Myometrial cell (primary cell): ENCODE results near the gene AGAP3. TPM values are rescaled to one million over a fixed set of nuclear protein-coding genes. Genes with fewer than 3 reads are reported as not detected.

ENCODE experiments used
- total RNA-seq: library from RNA; depleted of rRNA; stranded (reverse); fragments of >200 nt; gene quantifications from 2 replicates; pipeline ENCODE4 v1.2.3, GENCODE V29; 2015

AGAP3 gene
- total RNA-seq = 29.6 and 36.9 TPM in 2 replicates

GRCh38 chr7:151085691-151086620 lies at the start of gene AGAP3:
Gene AGAP3 (plus strand): TSS chr7:151086475. CDS start chr7:151086742, 267 bp downstream.

GRCh38 chr7:151047976-151048815 lies 38.1 kb upstream of the AGAP3 start, which contains the start of gene ASIC3:
Gene ASIC3 (plus strand): TSS chr7:151048531. CDS start chr7:151048886, 355 bp downstream.

GRCh38 chr7:151057506-151057988 lies 28.7 kb upstream of the AGAP3 start, which contains the start of gene CDK5:
Gene CDK5 (minus strand): TSS chr7:151057897. CDS start chr7:151057848, 49 bp downstream.

GRCh38 chr7:151059367-151060112 lies 26.7 kb upstream of the AGAP3 start, which contains the start of gene SLC4A2:
Gene SLC4A2 (plus strand): TSS chr7:151059589. CDS start chr7:151061988, 2,399 bp downstream.

GRCh38 chr7:151080522-151081169 lies 5.6 kb upstream of the AGAP3 start, which contains the start of gene FASTK:
Gene FASTK (minus strand): TSS chr7:151080809. CDS start chr7:151080766, 43 bp downstream.

GRCh38 chr7:151083071-151083823 lies 3.0 kb upstream of the AGAP3 start, which contains the start of gene TMUB1:
Gene TMUB1 (minus strand): TSS chr7:151083493. CDS start chr7:151082563, 930 bp downstream.

GRCh38 chr7:151167197-151167961 lies 81.1 kb downstream of the AGAP3 start, which contains the start of gene GBX1:
Gene GBX1 (minus strand): TSS chr7:151167694. CDS start chr7:151167548, 146 bp downstream.

GRCh38 chr7:151186640-151187408 lies 100.5 kb downstream of the AGAP3 start, which contains the start of gene ASB10:
Gene ASB10 (minus strand): TSS chr7:151187250. CDS start chr7:151187130, 120 bp downstream.

Other genes starting within 250 kb of the AGAP3 start
- gene AOC1, start 234.0 kb upstream of the AGAP3 start, total RNA-seq = not detected in 2 replicates
- gene KCNH2, start 108.2 kb upstream of the AGAP3 start, total RNA-seq = 8.7 and 10.7 TPM in 2 replicates
- gene NOS3, start 95.5 kb upstream of the AGAP3 start, total RNA-seq = 8.9 and 11.0 TPM in 2 replicates
- gene ATG9B, start 62.0 kb upstream of the AGAP3 start, total RNA-seq = not detected in 2 replicates
- gene ABCB8, start 58.0 kb upstream of the AGAP3 start, total RNA-seq = 56.9 and 61.1 TPM in 2 replicates
- gene ASIC3, start 37.9 kb upstream of the AGAP3 start, total RNA-seq = 0.18 TPM in 1 of 2 replicates, not detected in the other
- gene CDK5, start 28.6 kb upstream of the AGAP3 start, total RNA-seq = 19.3 and 24.6 TPM in 2 replicates
- 80.3 and 82.5 TPM in 2 replicates for gene SLC4A2, start 26.9 kb upstream of the AGAP3 start, total RNA-seq
- 91.1 and 100 TPM in 2 replicates for gene FASTK, start 5.7 kb upstream of the AGAP3 start, total RNA-seq
- gene TMUB1, start 3.0 kb upstream of the AGAP3 start, total RNA-seq = 51.6 and 67.5 TPM in 2 replicates
- gene GBX1, start 81.2 kb downstream of the AGAP3 start, total RNA-seq = not detected in 2 replicates
- not detected in 2 replicates for gene ASB10, start 100.8 kb downstream of the AGAP3 start, total RNA-seq
- not detected in 2 replicates for gene H2BK1, start 124.0 kb downstream of the AGAP3 start, total RNA-seq
- 69.5 and 72.6 TPM in 2 replicates for gene ABCF2, start 140.7 kb downstream of the AGAP3 start, total RNA-seq
- gene CHPF2, start 146.0 kb downstream of the AGAP3 start, total RNA-seq = 69.8 and 70.6 TPM in 2 replicates
- 19.0 and 51.0 TPM in 2 replicates for gene SMARCD3, start 162.2 kb downstream of the AGAP3 start, total RNA-seq